ENCODE data around the gene SUSD4.
A peak's percentile ranks its signal among the peaks of the same experiment; 100 is the strongest.
"Not testable (repeated sequence)": the region's sequence is repeated elsewhere in the genome, so short reads cannot be mapped to it uniquely, and the experiment has no call there.

Gene SUSD4, protein sequence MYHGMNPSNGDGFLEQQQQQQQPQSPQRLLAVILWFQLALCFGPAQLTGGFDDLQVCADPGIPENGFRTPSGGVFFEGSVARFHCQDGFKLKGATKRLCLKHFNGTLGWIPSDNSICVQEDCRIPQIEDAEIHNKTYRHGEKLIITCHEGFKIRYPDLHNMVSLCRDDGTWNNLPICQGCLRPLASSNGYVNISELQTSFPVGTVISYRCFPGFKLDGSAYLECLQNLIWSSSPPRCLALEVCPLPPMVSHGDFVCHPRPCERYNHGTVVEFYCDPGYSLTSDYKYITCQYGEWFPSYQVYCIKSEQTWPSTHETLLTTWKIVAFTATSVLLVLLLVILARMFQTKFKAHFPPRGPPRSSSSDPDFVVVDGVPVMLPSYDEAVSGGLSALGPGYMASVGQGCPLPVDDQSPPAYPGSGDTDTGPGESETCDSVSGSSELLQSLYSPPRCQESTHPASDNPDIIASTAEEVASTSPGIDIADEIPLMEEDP

DNA sequence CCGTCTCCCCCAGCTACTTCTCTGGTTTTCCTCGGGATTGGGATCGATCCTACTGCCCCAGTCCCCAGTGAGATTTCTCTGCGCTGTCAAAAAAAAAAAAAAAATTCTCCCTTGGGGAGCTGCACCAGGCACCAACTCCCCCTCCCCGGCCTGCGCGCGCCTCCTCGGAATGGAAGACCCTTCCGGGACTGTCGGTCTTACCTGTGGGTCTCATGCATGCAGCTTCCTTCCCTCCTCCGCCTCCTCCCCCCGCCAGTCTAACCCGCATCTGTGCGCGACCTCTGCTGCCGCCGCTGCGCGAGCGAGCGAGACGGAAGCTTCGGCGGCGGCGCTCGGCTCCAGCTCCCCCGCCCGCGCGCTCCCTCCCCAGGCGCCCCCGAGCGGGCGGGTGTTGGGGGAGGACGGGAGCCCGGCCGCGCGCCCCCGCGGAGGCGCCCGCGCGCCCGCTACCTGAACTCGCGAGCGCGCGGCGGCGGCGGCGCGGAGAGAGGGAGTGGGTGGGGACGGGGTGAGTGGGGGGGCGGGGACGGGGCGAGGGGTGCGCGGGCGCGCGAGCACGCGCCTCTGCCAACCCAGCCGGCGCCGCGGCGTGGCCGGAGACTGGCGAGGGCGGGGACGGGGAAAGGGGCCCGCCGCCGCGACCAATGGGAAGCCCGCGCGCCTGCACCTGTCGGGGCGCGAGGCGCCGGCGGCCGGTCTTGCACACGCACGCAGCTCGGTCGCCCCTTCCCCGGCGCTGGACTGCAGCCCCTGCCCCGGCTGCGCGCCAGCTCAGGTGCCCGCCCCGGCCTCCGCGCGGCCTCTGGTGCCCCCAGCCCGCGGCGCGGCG is at the start of gene SUSD4:
SUSD4 (minus strand) TSS at position 321 of the 829 bp plus-strand sequence. CDS start 751 bp downstream, outside the sequence.
- DNase-seq = peak in 9 of 10 donors; percentile 26 to 92 (median 57)
- intact Hi-C loops (cut with DNase I) = no loop called here

DNA sequence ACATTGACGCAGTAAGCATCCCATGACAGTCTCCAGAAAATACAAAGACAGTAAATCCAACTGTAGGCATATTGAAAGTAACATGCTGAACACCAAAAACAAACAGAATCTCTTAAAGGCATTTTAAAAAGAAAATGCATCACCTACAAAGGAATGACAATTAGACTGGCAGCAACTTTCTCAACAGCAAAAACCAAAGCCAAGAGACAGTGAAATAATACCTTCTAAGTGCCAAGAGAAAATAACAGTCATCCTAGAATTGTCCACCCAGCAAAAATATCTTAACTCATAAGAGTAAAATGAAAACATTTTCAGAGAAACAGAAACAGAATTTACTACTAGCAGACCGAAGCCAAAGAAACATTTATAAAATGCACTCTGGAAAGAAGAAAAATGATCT is 49.2 kb upstream of the SUSD4 start:
- intact Hi-C loops (cut with DNase I) = no loop called here
- no peak for DNase-seq

DNA sequence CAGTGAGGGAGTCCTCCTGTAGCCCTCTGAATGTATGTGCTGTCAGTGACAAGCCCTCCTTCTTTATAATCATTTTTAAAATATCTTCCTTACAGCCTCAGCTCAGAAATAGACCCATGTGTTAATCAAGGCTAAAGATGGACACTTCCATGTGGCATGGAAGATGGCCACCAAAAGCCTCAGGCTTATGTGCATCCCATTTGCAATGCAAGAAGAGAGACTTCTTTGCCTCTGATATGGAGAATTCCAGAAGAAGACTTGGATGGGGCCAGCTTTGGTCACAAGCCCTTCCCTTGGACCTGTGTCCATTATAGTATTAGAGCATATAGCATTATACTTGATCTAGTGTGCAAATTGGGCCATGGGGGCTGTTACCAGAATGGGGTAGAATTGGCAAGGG is 47.7 kb upstream of the SUSD4 start:
- intact Hi-C loops (cut with DNase I) = no loop called here

GRCh38 chr1:223411309-223411708 is 47.3 kb upstream of the SUSD4 start:
- no peak for DNase-seq
- intact Hi-C loops (cut with DNase I) = no loop called here

More for the DNA sequence above, 47.7 kb upstream of the SUSD4 start:
- no peak for DNase-seq

- DNase-seq = no peak
- intact Hi-C loops (cut with DNase I) = no loop called here
Measured at GRCh38 chr1:223410036-223410435, 46.1 kb upstream of the SUSD4 start.

GRCh38 chr1:223405507-223405906 is 41.5 kb upstream of the SUSD4 start:
- intact Hi-C loops (cut with DNase I) = no loop called here
- no peak for DNase-seq

GRCh38 chr1:223403184-223403815 is 39.3 kb upstream of the SUSD4 start:
- DNase-seq = no peak
- intact Hi-C loops (cut with DNase I) = no loop called here

- intact Hi-C loops (cut with DNase I) = no loop called here
- no peak for DNase-seq
Measured at GRCh38 chr1:223402790-223403142, 38.8 kb upstream of the SUSD4 start.

DNA sequence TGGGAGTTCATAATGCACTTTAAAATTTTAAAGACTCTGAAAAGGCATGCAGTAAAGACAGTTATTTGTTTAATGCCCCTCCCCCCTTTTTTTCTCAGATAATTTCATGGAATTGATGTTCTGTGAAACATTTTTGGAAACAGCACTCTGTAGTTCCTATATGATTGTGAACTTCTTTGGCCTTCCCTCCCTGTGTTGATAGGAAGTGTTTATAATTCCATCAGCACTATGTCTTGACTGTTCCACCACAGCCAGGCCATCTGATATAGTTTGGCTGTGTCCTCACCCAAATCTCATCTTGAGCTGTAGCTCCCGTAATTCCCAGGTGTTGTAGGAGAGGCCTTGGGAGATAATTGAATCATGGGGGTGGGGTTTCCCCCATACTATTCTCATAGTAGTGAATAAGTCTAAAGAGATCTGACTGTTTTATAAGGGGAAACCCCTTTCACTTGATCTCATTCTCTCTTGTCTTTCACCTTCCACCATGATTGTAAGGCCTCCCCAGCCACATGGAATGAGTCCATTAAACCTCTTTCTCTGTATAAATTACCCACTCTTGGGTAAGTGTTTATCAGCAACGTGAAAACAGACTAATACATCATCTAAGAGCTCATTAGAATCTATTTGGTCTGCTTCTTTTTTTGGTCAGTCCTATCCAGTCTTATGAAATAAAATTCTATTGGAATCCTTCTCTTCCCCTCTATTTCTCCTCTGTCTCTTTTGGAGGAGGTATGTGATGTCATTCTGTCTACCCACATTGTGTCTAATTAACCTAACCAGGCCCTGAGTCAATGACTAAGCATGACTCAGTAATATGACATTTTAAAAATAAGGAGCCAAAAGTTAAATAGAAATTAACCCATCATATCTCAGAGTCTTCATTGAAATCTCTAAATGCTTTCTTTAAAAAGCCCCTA is 38.2 kb upstream of the SUSD4 start:
- no peak for DNase-seq
- intact Hi-C loops (cut with DNase I) = no loop called here

DNA sequence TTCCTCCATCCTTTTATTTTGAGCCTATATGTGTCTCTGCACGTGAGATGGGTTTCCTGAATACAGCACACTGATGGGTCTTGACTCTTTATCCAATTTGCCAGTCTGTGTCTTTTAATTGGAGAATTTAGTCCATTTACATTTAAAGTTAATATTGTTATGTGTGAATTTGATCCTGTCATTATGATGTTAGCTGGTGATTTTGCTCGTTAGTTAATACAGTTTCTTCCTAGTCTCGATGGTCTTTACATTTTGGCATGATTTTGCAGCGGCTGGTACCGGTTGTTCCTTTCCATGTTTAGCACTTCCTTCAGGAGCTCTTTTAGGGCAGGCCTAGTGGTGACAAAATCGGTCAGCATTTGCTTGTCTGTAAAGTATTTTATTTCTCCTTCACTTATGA is 35.4 kb upstream of the SUSD4 start:
- intact Hi-C loops (cut with DNase I); DNase-seq: not testable (repeated sequence)

DNA sequence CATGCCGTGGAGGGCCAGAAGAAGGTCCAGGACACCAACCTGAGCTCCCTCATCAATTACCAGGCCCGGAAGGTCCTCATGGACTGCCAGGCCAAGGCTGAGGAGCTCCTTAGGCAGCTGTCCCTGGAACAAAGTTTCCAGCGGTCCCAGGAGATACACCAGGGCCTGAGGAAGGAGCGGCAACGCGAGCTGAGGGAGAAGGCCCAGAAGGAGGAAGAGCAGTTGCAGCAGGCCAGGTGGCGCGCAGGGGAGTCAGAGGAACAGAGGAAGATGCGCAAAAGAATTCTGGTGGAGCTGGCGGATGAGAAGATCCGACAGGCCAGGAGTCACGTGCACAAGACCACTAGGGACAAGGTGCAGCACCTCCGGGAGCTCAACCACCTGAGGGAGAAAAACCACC is 30.7 kb upstream of the SUSD4 start:
- intact Hi-C loops (cut with DNase I) = no loop called here

DNA sequence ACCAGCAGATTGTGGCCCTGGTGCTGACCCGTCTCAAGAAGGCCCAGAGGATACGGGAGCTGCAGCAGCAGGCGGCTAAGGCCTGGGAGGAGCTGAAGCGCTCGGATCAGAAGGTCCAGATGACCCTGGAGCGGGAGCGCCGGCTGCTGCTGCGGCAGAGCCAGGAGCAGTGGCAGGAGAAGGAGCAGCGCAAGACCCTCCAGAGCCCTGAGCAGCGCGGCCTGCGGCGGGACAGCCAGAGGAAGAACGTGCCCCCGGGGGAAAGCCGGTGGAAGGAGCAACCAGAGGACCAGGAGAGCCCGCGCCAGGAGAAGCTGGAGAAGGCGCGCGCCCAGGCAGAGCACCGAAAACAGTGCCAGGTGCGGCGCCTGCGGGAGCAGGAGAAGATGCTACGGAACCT is 30.3 kb upstream of the SUSD4 start:
- intact Hi-C loops (cut with DNase I) = no loop called here
- DNase-seq = peak in 2 of 10 donors; percentile 62 to 78

More for the DNA sequence above, 30.7 kb upstream of the SUSD4 start:
- peak in 1 of 10 donors; percentile 67 for DNase-seq

DNA sequence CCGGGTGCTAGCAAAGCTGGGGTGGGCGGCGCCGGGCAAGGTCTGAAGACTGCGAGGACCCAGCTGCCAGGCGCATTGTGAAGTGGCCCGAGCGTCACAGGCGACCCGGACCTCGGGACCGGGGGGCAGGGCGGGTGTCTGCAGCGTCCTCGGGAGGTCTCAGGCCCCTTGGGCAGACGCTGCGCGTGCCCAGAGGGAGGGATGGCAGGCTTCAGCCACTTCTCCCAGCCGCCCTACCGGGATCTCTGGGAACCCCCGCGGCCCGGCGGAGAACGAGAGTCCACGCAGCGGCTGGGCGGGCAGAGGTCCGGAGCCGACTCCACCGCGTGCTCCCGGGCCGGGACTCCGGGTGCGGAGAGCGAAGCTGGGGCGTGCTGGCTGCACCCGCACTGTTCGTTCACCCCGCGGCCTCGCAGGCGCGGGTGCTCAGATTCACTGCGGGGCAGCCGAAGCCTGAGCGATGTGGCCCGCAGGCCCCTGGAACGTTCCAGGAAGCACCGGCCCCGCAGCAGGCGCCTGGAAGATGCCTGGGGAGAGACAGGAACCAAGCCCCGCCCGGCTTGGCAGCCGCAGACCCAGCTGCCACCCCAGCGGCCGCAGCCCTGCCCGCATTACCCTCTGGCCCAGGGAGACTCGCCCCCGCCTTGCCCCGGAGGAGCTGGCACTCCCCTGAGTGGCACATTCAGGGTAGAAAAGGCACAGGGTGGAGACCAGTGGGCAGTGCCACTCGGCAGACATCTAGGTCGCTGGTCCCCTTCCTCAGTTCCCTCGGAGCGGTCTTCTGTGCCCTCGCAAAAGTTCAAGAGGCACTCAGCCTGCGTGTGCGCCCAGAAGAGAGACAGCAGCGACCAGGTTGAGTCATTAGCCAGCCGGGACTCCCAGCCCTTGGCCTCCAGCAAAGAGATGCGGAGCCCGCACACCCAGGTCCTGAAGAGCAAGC is 29.6 kb upstream of the SUSD4 start, which contains the start of gene CCDC185:
CCDC185 (plus strand) TSS at position 141 of the 940 bp plus-strand sequence; CDS start at position 202, 61 bp downstream.
- peak in 3 of 10 donors; percentile 68 to 82 (median 81) for DNase-seq
- intact Hi-C loops (cut with DNase I) = no loop called here

GRCh38 chr1:223390618-223391017 is 26.6 kb upstream of the SUSD4 start:
- intact Hi-C loops (cut with DNase I) = no loop called here
- DNase-seq = no peak

DNA sequence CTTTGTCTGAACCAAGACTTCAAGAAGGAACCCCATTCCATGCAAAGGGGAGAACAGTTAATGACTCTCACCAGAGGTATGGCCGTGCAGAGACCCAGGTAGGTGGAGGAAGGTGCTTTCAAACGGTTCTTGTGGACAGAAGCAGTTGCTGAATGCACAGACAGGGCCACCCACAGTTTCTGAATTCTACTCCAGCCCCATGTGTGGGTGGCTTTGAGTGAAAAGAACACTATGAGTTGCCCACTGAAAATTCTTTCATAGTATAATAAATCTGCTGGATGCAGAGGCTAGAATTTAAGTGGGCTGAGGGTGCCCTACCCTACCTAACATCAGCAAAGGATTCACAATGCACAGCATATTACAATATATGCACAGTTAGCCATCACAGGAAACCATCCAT is 22.0 kb upstream of the SUSD4 start:
- intact Hi-C loops (cut with DNase I) = no loop called here
- DNase-seq = no peak

DNA sequence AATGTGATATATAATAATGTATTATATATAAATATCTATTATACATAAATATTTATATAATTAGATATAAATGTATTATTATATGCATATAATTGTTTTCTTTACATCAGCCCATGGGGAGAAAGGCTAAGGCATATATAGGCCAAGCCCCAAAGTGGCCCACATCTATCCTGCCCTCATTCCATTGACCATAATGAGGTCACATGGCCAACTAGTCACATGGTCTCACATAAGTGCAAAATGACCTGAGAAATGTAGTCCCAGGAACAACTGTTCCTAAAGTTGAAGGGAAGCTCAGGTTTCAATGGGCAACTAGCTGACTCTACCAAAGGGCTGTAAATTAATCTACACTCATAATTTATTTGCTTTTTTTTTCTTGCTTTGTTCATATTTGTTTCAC is 14.8 kb upstream of the SUSD4 start:
- intact Hi-C loops (cut with DNase I) = no loop called here
- DNase-seq = no peak

DNA sequence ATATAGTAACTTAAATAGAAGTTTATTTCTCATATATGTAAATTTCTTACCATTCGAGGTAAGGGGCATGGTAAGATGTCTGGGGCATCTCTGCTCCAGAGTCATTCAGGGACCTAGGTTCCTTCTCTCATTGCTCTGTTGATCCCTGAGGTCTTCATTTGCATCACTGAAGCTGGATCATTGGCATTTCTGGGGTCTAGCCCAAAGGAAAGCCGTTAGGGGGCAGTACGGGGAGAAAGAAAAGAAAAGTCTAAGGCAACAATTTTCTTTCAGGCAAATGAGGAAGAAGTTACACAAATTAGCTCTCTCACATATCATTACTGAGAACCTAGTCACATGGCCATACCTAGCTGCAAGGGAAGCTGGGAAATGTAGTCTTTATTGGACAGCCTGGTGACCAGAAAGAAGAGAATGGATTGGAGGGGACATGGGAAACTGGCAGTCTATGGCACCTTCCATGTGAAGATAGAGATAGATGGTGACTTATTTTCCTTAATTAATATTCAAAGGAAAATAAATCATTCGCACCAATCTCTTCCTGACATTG is 10.2 kb upstream of the SUSD4 start:
- no peak for DNase-seq
- intact Hi-C loops (cut with DNase I) = no loop called here

DNA sequence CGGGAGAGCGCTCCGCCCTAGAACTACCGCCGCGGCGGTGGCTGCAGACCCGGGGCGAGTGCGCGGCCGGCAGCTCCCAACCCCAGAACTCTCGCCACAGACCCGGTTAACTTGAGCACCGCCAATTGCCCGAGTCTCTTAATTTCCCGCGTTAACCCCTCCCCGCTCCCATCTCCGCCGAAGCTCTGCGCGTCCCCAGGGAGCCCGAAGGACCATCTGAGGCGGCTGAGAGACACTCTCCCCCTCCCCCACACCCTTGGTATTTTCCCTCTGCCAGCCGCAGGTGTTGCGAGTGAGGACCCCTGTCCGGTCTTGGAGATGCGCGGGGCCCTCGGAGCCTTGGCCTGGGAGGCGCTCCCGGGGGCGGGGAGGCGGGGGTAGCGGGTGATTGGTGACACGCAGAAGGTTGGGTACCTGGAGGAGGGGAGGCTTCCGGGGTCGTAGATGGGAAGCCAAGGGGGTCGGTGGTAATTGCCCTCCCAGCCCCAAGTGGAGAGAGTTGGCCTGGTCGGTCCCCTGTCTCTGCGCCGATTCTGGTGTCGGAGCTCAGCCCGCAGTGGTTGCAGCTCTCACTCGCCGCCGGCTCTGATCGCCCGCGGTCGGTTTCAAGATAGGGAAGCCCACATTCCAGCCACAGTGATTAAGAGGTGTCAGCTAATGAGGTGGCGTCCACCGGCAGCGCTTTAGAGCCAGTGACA is 858 bp upstream of the SUSD4 start:
- DNase-seq = peak in 6 of 10 donors; percentile 21 to 89 (median 66)
- intact Hi-C loops (cut with DNase I) = no loop called here

Data from posterior cingulate gyrus (tissue), 11 donors.